ENCODE measurements around the gene ESYT2.
"Not testable (repeated sequence)": the region's sequence is repeated elsewhere in the genome, so short reads cannot be mapped to it uniquely, and the experiment has no call there.

ESYT2 gene, protein sequence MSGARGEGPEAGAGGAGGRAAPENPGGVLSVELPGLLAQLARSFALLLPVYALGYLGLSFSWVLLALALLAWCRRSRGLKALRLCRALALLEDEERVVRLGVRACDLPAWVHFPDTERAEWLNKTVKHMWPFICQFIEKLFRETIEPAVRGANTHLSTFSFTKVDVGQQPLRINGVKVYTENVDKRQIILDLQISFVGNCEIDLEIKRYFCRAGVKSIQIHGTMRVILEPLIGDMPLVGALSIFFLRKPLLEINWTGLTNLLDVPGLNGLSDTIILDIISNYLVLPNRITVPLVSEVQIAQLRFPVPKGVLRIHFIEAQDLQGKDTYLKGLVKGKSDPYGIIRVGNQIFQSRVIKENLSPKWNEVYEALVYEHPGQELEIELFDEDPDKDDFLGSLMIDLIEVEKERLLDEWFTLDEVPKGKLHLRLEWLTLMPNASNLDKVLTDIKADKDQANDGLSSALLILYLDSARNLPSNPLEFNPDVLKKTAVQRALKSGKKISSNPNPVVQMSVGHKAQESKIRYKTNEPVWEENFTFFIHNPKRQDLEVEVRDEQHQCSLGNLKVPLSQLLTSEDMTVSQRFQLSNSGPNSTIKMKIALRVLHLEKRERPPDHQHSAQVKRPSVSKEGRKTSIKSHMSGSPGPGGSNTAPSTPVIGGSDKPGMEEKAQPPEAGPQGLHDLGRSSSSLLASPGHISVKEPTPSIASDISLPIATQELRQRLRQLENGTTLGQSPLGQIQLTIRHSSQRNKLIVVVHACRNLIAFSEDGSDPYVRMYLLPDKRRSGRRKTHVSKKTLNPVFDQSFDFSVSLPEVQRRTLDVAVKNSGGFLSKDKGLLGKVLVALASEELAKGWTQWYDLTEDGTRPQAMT

DNA sequence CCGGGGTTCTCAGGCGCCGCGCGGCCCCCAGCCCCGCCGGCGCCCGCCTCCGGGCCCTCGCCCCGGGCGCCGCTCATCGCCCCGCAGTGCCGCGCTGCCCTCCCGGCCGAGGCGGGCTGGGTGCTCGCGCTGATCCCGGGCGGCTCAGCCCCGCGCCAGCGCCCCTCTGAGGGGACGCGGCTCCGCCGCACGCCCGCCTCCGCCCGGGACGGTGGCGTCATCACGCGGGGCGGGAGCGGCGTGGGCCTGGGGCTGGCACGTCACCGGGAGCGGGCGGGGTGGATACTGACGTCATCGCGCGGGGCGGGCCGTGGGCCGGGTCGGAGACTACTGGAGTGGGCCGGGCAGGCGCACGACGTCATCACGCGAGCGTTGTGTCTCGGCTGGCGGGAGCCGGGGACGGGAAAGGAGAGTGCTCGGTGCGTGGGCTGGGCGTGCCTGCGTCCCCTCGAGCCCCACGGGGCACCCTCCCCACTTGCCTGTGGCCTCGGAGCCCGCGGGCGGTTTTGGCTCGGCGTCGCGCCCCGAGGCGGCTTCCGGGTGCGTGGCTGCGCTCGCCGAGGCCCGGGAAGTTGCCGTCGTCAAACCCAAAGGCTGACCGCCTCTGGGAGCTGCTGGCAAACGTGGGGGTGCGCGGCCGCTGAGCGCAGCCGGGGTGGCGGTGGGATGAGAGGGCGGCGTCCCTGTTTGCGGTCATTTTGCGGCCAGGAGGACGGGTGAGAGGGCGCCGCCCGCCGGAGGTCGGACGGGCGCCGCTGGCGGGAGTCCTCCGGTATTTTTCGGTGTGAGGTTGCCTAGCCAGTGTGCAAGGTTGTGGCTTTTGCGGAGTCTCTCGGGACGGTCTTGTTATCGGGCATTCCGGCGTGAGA lies at the start of gene ESYT2:
Gene ESYT2 (minus strand): TSS at position 168 of the 869 bp plus-strand sequence. CDS start 91 bp downstream, at position 77.
- peak; percentile 90 for DNase-seq (ENCODE audit: low spot score)

DNA sequence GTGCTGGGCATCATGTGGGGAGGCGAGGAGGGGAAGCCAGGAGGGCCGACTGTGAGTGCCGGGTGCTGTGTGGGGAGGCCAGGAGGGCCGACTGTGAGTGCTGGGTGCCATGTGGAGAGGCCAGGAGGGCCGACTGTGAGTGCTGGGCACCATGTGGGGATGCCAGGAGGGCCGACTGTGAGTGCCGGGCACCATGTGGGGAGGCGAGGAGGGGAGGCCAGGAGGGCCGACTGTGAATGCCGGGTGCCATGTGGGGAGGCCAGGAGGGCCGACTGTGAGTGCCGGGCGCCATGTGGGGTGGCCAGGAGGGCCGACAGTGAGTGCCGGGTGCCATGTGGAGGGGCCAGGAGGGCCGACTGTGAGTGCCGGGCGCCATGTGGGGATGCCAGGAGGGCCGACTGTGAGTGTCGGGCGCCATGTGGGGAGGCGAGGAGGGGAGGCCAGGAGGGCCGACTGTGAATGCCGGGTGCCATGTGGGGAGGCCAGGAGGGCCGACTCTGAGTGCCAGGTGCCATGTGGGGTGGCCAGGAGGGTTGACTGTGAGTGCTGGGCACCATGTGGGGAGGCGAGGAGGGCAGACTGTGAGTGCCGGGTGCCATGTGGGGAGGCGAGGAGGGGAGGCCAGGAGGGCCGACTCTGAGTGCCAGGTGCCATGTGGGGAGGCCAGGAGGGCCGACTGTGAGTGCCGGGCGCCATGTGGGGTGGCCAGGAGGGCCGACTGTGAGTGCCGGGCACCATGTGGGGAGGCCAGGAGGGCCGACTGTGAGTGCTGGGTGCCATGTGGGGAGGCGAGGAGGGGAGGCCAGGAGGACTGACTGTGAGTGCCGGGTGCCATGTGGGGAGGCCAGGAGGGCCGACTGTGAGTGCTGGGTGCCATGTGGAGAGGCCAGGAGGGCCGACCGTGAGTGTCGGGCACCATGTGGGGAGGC lies 49.1 kb upstream of the ESYT2 start:
- DNase-seq (ENCODE audit: low spot score) = not testable (repeated sequence)

DNA sequence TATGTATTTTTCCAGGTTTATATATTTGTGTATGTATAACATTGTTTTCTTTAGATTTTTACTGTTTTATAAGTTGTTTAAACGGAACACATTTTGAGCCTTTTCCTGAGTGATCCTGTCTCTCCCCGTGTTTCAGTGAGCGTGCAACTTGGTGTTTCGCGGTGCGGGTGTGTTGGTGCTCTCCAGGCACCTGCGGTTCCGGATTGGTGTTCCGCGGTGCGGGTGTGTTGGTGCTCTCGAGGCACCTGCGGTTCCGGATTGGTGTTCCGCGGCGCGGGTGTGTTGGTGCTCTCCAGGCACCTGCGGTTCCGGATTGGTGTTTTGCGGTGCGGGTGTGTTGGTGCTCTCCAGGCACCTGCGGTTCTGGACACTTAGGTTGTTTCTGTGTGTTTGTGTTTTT lies 47.7 kb upstream of the ESYT2 start:
- no peak for DNase-seq (ENCODE audit: low spot score)

DNA sequence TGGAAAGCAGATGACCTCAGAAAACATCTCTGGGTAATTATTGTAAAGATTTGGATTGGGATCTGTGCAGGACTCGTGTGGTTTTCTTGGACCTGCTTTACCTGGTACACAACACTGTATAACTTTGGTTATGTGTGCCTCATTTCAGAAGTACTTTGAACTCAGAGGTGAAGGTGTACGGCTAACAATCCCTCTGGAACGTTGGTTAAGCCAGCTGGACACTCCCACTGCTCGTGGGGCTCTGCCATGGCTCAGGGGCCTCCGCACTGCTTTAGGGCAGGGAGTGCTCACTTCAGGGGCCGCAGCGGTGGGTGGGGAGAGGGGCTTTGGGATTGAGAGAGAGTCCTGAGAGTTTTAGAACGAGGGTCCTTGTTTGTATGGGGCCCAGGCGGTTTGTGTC lies 40.6 kb upstream of the ESYT2 start:
- no peak for DNase-seq (ENCODE audit: low spot score)

DNA sequence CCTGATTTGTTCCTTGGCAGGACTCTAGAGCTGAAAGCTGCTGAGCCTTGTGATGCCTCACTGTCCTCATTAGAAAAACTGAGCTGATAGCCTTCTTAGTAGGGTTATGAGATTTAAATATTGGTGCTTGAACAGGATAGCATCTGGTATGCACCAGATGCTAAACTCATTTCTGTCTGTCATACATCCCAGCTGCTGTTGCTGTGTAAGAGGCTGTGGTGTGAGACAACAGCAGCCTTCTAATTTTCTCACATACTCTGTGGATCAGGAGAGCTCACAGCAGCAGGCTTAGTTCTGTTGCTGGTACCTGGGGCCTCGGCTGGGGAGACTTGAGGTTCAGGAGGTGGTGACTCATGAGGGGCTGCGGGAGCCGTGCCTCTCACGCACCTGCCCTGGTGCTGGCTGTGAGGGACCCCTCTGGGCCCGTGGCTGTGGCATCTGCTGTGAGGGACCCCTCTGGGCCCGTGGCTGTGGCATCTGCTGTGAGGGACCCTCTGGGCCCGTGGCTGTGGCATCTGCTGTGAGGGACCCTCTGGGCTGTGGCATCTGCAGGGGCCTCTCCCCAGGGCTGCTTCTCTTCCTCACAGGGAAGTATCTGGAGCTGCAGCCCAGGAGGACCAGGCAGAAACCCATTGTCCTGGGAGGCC lies 39.6 kb upstream of the ESYT2 start:
- DNase-seq (ENCODE audit: low spot score) = no peak

DNA sequence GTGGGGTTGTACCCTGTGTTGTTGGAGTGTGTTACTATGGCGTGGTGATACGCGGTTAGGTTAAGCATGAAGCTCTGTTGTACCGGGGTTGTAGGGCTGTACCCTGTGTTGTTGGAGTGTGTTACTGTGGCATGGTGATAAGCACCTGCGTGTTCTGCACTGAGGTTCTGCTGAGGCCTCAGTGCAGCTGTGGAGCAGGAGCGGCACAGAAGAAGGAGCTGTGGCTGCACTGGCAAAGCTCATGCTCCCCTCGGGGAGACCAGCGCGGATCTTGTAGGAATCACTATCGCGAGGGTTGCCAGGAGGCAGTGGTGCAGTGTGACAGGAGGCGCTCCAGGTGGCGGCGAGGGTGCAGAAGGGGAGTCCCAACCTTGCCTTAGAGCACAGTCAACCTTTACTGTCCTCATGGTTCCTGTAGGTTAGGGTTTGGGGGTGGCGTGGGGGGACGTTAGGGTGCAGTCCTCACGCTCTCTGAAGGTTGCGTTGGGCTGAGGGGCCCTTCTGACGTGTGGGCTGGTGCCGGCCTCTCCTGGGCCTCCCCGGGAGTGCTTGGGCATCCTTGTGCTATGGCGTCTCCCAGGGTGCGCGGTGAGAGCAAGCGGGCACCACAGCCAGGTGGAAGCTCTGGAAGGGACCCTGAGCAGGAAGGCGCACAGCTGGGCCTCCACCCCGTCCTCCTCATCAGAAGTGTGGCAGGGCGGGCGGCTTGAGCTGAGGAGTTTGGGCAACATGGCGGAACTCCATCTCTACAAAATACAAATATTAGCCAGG lies 38.1 kb upstream of the ESYT2 start:
- DNase-seq (ENCODE audit: low spot score) = no peak

DNA sequence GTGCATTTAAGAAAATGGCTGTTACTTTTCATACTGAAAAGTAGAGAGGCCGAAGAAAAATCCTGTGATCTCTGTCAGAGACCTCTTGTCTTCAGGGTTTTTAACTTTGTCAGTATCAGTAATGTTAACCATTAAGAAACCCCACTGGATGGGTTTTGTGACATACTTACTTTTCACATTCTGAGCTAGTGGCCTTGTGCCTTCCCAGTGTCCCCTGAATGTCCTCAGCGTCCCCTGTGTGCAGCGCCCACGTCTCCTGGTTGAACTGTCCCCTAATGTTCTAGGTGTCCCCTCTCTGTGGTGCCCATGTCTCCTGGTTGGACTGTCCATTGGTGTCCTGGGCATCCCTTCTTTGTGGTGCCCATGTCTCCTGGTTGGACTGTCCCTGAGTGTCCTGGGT lies 36.7 kb upstream of the ESYT2 start:
- no peak for DNase-seq (ENCODE audit: low spot score)

DNA sequence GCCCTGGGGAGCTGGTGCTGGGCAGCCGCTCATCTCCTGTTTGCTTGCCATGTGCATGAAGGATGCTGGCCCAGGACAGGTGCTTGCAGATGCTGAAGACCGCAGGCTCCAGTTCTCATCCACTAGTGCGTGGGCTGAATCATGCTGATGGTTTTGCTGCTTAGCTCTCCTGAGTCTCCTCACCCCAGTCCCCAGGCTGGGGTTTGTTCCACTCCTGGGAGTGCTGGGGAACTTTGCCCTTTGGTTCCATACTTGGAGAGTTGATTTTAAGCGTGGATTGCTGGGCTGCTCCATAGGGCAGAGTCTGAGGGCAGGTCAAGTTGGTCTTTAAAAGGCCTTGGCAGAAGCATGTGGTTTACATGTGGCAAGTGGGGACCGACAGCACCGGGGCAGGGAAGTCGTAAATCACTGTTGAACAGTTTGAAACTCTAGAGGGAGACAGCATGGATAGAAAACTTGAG lies 36.2 kb upstream of the ESYT2 start:
- DNase-seq (ENCODE audit: low spot score) = no peak

DNA sequence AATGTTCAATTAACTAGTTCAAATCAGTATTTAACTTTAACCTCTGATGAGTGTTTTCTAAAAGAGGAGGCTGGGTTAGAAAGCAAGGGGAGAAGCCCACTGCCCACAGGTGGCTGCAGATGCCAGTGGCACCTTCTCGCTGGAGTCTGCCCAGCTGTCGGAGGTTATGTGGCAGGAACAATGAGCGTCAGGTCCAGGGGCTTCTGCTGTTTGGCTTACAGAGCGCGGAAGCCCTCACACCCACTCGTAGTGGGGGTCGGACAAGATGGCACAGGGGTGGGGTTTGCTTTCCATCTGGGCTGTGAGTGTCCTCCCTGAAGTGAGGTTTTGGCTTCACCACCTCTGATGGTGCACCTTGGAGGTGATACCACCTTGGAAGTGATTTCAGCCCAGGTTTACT lies 35.5 kb upstream of the ESYT2 start:
- no peak for DNase-seq (ENCODE audit: low spot score)

DNA sequence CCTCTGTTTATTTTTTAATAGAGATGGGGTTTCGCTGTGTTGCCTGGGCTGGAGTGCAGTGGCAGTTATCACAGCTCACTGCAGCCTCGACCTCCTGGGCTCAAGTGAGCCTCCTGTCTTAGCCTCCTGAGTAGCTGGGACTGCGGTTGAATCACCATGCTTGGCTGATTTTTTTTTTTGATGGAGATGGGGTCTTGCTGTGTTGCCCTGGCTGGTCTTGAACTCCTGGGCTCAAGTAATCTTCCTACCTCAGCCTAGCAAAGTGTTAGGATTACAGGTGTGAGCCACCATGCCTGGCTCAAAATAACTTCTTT lies 35.2 kb upstream of the ESYT2 start:
- no peak for DNase-seq (ENCODE audit: low spot score)

DNA sequence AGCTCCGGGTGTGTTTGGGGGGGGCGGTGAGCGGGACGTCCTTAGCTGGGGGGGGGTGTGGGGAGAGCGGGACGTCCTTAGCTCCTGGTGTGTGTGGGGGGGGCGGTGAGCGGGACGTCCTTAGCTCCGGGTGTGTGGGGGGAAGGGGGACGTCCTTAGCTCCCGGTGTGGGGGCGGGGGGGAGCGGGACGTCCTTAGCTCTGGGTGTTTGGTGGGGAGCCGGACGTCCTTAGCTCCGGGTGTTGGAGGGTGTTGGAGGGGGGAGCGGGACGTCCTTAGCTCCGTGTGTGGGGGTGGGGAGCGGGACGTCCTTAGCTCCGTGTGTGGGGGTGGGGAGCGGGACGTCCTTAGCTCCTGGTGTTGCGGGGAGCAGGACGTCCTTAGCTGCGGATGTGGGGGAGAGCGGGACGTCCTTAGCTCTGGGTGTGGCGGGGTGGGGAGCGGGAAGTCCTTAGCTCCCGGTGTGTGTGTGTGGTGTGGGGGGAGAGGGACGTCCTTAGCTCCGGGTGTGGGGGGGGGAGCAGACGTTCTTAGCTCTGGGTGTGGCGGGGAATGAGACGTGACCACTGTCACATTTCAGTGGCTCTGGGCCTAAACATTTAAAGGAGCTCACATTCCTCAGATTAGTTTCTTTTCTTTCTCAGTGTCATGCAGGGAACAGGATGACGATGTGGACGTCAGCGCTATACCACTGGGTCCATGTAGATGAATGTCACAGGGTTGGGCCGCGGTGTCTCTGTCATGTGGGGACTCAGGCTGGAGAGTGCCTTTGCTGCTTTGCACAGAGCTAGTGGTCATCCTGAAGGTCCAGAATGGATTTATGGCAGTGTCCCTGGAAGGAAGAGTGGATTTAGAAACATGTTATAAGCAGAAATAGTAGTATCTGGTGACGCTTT lies 34.5 kb upstream of the ESYT2 start:
- DNase-seq (ENCODE audit: low spot score) = peak; percentile 60

DNA sequence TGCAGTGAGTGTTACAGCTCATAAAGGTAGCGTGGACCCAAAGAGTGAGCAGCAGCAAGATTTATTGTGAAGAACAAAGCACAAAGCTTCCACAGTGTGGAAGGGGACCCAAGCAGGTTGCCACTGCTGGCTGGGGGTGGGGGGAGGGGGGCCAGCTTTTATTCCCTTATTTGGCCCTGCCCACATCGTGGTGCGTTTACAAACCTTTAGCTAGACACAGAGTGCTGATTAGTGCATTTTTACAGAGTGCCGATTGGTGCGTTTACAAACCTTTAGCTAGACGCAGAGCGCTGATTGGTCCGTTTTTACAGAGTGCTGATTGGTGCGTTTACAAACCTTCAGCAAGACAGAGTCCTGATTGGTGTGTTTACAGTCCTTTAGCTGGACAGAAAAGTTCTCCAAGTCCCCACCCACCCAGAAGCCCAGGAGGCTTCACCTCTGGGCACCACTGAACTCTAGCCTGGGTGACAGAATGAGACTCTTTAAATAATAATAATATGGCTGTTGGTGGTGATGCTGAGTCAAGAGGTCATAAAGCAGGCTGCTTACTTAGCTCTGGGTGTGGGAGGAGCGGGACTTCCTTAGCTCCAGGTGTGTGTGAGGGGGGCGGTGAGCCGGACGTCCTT lies 33.8 kb upstream of the ESYT2 start:
- peak; percentile 34 for DNase-seq (ENCODE audit: low spot score)

DNA sequence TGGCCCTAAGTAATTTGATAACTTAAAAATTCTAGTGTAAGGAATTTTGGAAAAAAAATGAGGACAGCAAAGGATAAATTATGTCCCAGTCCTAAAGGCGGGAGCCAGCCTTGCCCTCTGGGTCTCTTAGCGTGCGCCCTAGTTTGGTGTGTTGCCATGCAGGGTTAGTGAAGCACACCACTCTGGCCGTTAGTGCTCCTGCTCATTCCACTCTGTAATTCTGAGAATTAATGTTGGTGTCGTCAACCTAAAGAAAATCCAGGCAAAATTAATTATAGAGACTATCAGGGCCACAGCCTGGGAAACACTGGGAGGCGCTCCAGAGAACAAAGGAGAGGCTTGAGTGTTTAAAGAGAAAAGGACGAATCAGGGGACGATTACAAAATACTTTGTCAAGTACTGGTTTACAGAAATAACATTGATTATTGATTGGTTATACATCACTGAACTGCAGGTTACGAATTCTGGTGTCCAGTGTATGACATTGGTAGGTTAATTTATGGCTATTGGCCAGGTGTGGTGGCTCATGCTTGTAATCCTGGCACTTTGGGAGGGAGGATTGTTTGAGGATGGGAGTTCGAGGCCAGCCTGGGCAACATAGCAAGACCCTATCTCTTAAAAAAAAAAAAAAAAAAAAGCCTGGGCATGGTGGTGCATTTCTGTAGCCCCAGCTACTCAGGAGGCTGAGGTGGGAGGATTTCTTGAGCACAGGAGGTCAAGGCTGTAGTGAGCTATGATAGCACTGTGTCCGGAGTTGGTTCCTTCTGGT lies 32.8 kb upstream of the ESYT2 start:
- no peak for DNase-seq (ENCODE audit: low spot score)

DNA sequence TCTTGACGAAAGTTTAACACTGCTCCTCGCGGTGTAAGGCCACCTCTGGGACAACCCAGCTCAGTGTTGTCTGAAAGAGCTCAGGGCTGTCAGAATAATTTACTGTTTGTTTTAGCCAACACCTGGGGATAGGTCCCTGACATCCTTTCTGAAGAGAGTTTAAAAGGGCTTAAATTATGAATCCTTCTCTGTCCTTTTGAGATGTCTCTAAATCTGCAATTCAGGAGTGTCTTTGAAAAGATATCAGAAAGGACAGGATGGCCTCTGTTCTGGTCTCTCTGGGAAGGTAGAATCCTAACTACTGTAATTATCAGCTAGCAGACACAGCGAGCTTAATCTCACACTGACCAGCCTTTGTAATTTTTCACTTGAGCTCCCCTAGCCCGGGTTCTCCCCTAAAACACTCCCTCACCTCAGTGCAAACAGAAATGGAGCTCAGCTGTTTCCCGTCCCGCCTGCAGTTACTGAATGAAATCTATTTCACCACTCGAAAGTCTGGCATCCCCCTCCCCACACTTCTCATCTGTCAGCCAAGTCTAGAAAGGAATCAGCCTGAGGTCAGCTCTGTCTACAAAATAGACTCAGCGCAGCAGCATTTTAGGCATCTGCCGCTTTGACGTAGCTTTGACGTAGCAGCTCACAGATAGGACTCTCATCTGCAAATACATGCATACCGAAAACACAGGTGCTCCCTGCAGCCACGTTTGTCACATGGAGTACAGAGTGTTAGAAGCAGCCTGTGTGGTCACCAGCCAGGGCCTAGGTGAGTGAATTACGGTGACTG lies 31.9 kb upstream of the ESYT2 start:
- no peak for DNase-seq (ENCODE audit: low spot score)

DNA sequence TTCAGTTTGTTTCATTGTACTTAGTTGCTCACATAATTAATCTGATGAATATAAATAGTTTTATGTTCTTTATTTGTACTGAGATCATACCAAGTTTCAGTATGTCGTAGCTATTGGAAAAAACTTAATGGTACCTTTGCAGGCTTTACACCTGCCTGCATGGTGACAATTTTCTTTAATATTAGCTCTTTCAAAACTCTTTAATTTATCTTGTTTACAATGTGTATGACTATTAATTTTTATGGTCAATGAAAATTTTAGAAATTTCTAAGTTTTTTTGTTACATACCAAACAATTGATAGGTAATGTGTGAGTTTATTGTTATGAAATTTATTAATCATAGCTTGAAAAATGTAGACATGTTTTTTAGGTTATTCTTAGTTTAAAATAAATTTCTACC lies 31.1 kb upstream of the ESYT2 start:
- DNase-seq (ENCODE audit: low spot score) = no peak

DNA sequence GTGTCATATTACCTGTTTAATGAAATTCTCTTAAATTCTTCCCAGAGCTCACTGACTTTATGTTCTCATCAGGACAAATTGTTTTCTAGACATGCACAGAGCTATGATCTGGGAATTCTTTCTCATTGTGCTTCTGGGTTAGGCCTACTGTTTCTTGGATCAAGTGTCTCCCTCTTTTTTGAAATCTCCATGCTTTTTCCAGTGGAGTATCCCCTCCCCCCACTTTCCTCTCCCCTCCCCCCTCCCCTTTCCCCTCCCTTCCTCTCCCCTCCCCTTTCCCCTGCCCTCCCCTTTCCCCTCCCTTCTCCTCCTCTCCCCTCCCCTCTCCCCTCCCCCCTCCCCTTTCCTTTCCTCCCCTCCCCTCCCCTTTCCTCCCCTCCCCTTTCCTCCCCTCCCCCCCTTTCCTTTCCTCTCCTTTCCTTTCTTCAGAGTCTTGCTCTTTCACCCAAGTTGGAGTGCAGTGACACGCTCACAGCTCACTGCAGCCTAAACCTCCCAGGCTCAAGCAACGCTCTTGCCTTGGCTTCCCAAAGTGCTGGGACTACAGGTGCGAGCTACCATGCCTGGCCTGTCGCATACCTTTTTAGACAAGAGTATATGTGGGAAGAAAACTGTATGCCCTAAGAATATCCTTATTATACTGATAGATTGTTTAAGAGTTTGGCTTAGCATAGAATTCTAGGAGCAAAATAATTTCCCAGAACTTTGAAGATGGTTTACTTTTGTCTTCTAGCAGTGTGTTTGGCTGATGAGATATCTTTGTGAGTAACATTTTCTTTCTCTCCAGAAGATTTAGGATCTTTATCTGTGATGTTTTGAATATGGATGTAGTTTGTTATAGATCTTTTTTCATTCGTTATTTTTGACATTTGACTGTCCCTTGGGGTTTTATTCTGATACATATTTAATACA lies 29.5 kb upstream of the ESYT2 start:
- no peak for DNase-seq (ENCODE audit: low spot score)

Measured in kidney capillary endothelial cell (primary cell).